Fibroblast of lung (primary cell): ENCODE results near the gene RPL37A.

Source experiments
- CTCF ChIP-seq, 2 donors: IDR thresholded peaks in 1 of 2; conservative IDR thresholded peaks in 1 of 2; 1 replicate in 1 of 2; 2 replicates in 1 of 2; pipeline ENCODE4 v1.5.1; 2011 to 2012; ENCODE audit warnings: low read length in 2 of 2, control low read depth in 1 of 2, inconsistent platforms in 1 of 2, low read depth in 1 of 2, mild to moderate bottlenecking in 1 of 2
- EZH2 ChIP-seq: IDR thresholded peaks from 2 replicates; pipeline ENCODE4 v1.5.1; 2012; ENCODE audit warnings: low read length, control low read depth, mild to moderate bottlenecking; ENCODE audit errors: missing control alignments

GRCh38 chr2:216492597-216493333 is 5.9 kb upstream of the RPL37A start:
- no peak for TF ChIP-seq CTCF (conservative IDR thresholded peaks at IDR 0.05 in 1 of 2, IDR thresholded peaks at IDR 0.05 in 1 of 2; ENCODE audit: low read depth in 1 of 2, low read length in 2 of 2)
- no peak for TF ChIP-seq EZH2
